ENCODE results near the gene WIZ. TPM values are rescaled to one million over a fixed set of nuclear protein-coding genes. Genes with fewer than 3 reads are reported as not detected.
A peak's percentile ranks its signal among the peaks of the same experiment; 100 is the strongest.

WIZ gene
- total and polyA plus RNA-seq, 9 of the 15 experiments (the other 6 are each of a cell fraction or from before 2014, with no cell fraction given), result 0.06 to 37.5 (median 4.8) TPM

DNA sequence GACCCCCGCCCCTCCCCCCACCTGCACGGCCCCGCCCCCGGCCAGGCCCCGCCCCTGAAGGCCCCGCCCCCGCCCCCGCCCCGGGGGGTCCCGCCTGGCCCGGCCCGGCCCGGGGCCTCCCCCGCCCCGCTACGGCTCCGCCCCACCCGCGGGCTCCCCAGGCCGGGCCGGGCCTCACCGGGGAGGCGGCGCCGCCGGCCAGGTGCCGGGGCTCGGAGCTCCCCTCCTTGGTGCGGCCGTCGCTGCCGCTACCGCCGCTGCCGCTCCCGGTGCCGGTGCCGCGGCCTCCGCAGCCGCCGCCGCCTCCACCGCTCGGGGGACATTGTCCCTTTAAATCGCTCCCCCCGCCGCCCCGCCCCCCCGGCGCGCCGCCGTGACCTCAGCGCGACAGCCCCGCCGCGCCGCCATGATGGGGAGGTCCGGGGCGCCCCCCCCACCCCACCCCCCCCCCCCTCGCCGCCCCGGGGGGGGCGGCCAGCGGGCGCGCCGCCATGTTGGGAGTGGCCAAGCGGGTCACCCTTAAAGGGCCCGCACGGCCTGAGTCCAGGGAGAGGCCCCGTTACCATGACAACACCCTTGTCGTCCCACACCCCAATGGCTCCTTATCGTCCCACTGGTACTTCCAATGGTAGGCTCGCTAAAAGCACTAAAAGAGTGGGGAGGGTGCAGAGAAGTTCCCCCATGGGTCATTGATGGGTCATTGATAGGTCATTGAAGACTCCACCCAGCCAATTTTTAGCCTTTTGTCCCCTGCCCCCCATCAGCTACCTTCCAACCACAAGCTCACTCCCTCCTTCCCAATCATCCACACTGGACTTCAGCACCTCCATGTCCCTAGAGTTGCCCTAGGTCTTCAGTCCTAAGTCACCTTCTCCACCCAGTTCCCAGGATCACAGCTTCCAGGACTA lies at the start of gene WIZ (continued):
- TF ChIP-seq, protein P1, sequence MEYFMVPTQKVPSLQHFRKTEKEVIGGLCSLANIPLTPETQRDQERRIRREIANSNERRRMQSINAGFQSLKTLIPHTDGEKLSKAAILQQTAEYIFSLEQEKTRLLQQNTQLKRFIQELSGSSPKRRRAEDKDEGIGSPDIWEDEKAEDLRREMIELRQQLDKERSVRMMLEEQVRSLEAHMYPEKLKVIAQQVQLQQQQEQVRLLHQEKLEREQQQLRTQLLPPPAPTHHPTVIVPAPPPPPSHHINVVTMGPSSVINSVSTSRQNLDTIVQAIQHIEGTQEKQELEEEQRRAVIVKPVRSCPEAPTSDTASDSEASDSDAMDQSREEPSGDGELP (CRISPR knock-in tag; IDR thresholded peaks at IDR 0.05; ENCODE audit: borderline replicate concordance), result no peak
- no peak for TF ChIP-seq SMARCA5 (IDR thresholded peaks at IDR 0.05)
- no peak for TF ChIP-seq TCF7L2 (IDR thresholded peaks at IDR 0.05; ENCODE audit: low read depth, low read length)
- TF ChIP-seq, protein P2, sequence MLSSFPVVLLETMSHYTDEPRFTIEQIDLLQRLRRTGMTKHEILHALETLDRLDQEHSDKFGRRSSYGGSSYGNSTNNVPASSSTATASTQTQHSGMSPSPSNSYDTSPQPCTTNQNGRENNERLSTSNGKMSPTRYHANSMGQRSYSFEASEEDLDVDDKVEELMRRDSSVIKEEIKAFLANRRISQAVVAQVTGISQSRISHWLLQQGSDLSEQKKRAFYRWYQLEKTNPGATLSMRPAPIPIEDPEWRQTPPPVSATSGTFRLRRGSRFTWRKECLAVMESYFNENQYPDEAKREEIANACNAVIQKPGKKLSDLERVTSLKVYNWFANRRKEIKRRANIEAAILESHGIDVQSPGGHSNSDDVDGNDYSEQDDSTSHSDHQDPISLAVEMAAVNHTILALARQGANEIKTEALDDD (IDR thresholded peaks at IDR 0.05), result no peak
- TF ChIP-seq CBX5 (IDR thresholded peaks at IDR 0.05; ENCODE audit: borderline replicate concordance, low read depth), result no peak
- TF ChIP-seq, protein P3, sequence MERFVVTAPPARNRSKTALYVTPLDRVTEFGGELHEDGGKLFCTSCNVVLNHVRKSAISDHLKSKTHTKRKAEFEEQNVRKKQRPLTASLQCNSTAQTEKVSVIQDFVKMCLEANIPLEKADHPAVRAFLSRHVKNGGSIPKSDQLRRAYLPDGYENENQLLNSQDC (CRISPR knock-in tag; IDR thresholded peaks at IDR 0.05), result no peak
- TF ChIP-seq, protein P4, sequence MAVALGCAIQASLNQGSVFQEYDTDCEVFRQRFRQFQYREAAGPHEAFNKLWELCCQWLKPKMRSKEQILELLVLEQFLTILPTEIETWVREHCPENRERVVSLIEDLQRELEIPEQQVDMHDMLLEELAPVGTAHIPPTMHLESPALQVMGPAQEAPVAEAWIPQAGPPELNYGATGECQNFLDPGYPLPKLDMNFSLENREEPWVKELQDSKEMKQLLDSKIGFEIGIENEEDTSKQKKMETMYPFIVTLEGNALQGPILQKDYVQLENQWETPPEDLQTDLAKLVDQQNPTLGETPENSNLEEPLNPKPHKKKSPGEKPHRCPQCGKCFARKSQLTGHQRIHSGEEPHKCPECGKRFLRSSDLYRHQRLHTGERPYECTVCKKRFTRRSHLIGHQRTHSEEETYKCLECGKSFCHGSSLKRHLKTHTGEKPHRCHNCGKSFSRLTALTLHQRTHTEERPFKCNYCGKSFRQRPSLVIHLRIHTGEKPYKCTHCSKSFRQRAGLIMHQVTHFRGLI (CRISPR knock-in tag; IDR thresholded peaks at IDR 0.05), result no peak
- peak; percentile 79 to 98 (median 97) for TF ChIP-seq YY1 (IDR thresholded peaks at IDR 0.05; ENCODE audit: borderline replicate concordance in 1 of 3, control insufficient read depth in 1 of 3, extremely low read depth in 1 of 3, insufficient read depth in 3 of 3, insufficient read length in 1 of 3, insufficient replicate concordance in 2 of 3, low read depth in 1 of 3, low read length in 2 of 3)
- TF ChIP-seq, protein P5, sequence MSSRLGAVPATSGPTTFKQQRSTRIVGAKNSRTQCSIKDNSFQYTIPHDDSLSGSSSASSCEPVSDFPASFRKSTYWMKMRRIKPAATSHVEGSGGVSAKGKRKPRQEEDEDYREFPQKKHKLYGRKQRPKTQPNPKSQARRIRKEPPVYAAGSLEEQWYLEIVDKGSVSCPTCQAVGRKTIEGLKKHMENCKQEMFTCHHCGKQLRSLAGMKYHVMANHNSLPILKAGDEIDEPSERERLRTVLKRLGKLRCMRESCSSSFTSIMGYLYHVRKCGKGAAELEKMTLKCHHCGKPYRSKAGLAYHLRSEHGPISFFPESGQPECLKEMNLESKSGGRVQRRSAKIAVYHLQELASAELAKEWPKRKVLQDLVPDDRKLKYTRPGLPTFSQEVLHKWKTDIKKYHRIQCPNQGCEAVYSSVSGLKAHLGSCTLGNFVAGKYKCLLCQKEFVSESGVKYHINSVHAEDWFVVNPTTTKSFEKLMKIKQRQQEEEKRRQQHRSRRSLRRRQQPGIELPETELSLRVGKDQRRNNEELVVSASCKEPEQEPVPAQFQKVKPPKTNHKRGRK (tag; IDR thresholded peaks at IDR 0.05), result no peak
- peak; percentile 96 for TF ChIP-seq ZNF740 (CRISPR knock-in tag; IDR thresholded peaks at IDR 0.05)
- TF ChIP-seq ZNF740 (tag; IDR thresholded peaks at IDR 0.05), result peak in 1 of 2 experiments; percentile 100; a peak in 2 of 4 replicates
- TF ChIP-seq DMBX1 (CRISPR knock-in tag; IDR thresholded peaks at IDR 0.05; ENCODE audit: borderline replicate concordance), result no peak
- TF ChIP-seq LARP7 (IDR thresholded peaks at IDR 0.05), result no peak
- TF ChIP-seq AFF1 (IDR thresholded peaks at IDR 0.05; ENCODE audit: low read depth in 1 of 2, partially characterized antibody in 2 of 2), result peak in 1 of 2 experiments; percentile 87
- no peak for TF ChIP-seq WHSC1 (IDR thresholded peaks at IDR 0.05; ENCODE audit: low read length)

Measured in K562 (cell line).